HG02623 (cell line): ENCODE data around the gene ATP1A1.

Source experiments
- ATAC-seq: cut with Tn5 transposase; IDR thresholded peaks from one replicate; pipeline ENCODE4 v1.9.1; 2021; ENCODE audit warnings: moderate library complexity; ENCODE audit not compliant: unreplicated experiment

ATP1A1 gene

GRCh38 chr1:116433275-116434257 is 60.5 kb downstream of the ATP1A1 start:
- no peak for ATAC-seq

- ATAC-seq, result no peak
Measured at GRCh38 chr1:116434849-116435248, 61.8 kb downstream of the ATP1A1 start.

DNA sequence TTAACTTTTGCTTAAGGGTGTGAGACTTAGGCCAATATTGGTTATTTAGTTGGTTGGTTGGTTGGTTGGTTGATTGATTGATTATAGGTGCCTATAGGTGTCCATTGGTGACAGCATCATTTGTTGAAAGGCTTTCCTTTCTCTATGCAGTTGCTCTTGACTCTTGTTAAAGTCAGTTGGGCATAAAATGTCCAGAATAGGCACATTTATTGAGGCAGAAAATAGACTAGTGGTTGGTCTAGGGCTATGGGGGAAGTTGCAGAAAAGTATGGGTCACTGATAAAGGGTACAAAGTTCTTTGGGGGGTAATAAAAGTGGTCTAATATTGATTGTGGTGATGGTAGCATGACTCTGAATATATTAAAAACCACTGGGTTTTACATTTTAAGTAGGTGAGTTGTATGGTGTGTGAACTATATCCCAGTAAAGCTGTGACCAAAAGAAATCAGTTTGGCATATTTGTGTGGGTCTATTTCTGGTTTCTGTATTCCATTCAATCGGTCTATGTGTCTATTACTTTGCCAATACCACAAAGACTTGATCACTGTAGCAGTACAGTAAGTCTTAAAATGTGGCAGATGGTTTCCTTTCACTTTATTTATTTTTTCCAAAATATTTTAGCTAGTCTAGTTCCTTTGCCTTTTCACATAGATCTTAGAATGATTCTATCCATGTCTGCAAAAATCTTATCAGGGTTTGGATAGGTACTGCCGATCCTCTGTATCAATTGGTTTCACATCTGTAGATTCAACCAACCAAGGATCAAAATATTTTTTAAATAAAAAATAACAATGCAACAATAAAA is 63.0 kb downstream of the ATP1A1 start:
- no peak for ATAC-seq

- ATAC-seq, result no peak
Measured at GRCh38 chr1:116436611-116436970, 63.5 kb downstream of the ATP1A1 start.

DNA sequence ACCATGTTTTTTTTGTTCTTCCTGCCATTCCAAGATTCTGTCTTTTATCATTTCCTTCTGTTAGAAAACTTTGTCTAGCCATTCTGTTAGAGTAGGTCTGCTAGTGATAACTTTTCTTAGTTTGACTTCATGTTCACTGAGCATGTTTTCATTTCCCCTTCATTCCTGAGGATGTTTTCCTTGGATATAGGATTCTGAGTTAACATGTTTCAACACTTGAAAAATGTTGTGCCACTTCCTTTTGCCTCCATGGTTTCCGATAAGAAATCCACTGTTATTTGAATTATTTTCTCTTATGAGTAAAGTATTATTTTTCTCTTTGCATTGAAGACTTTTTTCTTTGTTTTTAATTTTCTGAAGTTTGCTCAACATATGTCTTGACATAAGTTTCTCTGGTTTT is 66.7 kb downstream of the ATP1A1 start:
- no peak for ATAC-seq

GRCh38 chr1:116440731-116441130 is 67.7 kb downstream of the ATP1A1 start:
- no peak for ATAC-seq

DNA sequence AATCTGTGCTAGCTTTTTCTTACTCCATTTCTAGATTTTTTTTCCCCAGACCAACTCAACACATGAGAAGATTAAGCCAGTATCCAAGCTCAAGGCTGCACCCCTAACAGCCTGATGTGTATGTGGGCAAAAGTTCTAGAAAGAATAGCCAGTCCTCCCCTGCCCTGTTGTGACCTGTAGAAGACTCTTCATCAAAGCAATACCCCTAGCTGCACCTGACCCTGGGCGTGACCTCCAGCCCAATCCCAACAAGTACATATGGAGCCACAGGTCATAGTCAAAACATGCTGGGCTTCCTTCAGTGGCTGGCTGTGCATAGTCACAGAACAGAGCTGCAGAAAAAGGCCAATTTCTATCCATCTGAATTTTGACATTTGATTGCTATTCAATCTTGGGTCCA is 72.5 kb downstream of the ATP1A1 start:
- no peak for ATAC-seq

- ATAC-seq, result no peak
Measured at GRCh38 chr1:116446686-116447085, 73.6 kb downstream of the ATP1A1 start.

DNA sequence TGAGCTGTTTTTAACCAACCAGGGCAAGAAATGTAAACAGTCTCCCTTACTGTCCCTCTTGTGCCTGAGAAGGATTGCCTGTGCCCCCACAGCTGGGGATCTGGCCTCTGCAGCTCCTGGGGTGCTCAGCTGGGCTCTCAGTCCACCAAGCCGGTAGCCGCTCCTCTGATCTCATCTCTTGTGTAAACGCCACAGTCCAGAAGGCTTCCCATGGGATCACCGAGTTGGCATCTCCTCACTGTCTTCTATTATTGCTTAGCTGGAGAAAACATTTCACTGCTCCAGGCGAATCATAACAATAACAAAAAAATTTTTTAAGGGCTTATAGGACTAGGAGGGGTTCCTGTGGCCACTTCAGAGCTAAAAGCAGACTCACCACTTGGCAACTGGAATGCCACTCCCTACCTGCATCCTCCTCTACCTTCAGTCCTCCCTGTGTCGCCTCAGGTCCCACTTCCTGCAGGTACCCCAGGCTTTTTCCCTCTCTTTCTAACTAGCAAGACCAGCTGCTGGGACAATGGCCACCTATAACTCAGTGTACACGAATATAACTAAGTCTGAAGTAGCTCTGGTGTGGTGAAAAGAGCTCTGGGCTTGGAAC is 75.8 kb downstream of the ATP1A1 start:
- no peak for ATAC-seq

DNA sequence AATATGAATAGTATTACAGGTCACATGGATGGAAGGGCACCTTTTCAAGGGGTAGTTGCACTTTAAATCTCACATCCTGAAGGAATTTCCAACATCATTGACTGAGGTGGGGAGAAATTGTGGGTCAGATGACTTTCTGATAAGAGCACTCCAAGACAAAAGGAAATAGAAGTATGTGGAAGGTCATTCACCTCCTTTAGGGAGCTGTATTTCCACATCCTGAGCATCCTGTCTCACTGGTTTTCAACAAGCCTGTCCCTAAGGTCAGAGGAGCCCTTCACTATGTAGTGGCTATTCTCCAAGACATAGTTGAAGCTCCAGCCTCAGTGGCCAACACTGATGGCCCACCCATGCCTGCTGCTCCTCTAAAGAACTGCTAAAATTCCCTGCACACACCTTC is 76.5 kb downstream of the ATP1A1 start:
- ATAC-seq, result no peak

DNA sequence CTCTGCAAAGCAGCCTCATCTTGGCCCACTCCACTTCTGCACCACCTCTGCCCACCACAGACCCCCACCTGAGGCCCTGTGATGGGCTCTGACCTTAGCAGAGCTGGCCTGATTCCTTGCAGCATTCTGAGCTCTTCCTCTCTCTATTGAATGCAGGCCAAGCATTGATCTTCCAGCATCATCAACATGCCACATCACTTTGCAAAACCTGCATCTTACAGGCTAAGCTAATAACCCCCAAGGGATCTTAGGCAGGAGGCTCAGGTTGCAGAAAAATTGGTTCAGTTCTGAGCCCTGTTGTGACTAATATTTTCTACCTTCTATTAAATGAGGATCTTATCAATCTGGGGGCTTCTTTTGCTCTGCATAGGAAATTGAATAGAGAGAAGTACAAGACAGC is 78.7 kb downstream of the ATP1A1 start:
- ATAC-seq, result no peak

GRCh38 chr1:116453481-116453880 is 80.4 kb downstream of the ATP1A1 start:
- ATAC-seq, result no peak

- no peak for ATAC-seq
Measured at GRCh38 chr1:116453906-116454305, 80.9 kb downstream of the ATP1A1 start.
